ENCODE results near the gene ZDHHC11.
"Not testable (repeated sequence)": the region's sequence is repeated elsewhere in the genome, so short reads cannot be mapped to it uniquely, and the experiment has no call there.

DNA sequence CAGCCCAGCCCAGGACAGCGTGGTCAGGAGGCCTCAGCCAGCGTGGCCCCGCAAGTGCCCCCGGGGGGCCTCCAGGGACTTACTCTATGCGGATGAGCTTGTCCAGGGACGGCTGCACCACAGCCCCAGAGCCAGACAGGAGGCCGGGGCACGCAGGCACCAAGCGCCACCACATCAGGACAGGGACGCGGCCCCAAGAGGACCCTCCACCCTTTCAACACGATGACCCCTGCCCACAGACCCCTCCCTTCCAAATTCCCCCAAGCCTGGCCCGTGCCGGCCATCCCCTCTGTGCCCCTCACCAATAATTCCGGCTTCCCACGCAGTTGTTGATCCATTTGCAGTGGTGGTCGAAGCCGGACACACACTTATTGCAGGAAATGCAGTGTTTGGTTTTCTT, 3.6 kb downstream of the ZDHHC11 start:
- TF ChIP-seq, protein P1, sequence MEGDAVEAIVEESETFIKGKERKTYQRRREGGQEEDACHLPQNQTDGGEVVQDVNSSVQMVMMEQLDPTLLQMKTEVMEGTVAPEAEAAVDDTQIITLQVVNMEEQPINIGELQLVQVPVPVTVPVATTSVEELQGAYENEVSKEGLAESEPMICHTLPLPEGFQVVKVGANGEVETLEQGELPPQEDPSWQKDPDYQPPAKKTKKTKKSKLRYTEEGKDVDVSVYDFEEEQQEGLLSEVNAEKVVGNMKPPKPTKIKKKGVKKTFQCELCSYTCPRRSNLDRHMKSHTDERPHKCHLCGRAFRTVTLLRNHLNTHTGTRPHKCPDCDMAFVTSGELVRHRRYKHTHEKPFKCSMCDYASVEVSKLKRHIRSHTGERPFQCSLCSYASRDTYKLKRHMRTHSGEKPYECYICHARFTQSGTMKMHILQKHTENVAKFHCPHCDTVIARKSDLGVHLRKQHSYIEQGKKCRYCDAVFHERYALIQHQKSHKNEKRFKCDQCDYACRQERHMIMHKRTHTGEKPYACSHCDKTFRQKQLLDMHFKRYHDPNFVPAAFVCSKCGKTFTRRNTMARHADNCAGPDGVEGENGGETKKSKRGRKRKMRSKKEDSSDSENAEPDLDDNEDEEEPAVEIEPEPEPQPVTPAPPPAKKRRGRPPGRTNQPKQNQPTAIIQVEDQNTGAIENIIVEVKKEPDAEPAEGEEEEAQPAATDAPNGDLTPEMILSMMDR (optimal IDR thresholded peaks at IDR 0.05 in 1 of 3, IDR thresholded peaks at IDR 0.05 in 1 of 3, conservative IDR thresholded peaks at IDR 0.05 in 1 of 3; ENCODE audit: extremely low read depth in 1 of 3, insufficient read depth in 2 of 3, low read length in 3 of 3) = not testable (repeated sequence)
- not testable (repeated sequence) for TF ChIP-seq EZH2 (IDR thresholded peaks at IDR 0.05; ENCODE audit: low read length)

All from keratinocyte (primary cell).